ENCODE data around the gene VWA7.
A peak's percentile ranks its signal among the peaks of the same experiment; 100 is the strongest.
"Not testable (repeated sequence)": the region's sequence is repeated elsewhere in the genome, so short reads cannot be mapped to it uniquely, and the experiment has no call there.

The VWA7 gene

DNA sequence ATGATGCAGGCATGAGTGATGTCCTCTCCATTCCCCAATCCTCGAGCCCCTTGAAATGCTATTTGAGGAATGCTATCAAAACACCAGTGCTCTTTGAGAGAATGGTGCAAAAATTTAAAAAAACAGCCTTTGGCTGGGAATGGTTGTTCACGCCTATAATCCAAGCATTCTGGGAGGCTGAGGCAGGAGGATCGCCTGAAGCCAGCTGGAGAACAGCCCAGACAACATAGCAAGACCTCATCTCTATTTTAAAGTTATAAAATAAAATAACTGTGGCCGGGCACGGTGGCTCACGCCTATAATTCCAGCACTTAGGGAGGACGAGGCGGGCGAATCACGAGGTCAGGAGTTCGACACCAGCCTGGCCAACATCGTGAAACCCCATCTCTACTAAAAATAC, 22.7 kb upstream of the VWA7 start:
- no peak for DNase-seq

GRCh38 chr6:31797588-31797987, 20.5 kb upstream of the VWA7 start:
- peak; percentile 64 for DNase-seq

DNA sequence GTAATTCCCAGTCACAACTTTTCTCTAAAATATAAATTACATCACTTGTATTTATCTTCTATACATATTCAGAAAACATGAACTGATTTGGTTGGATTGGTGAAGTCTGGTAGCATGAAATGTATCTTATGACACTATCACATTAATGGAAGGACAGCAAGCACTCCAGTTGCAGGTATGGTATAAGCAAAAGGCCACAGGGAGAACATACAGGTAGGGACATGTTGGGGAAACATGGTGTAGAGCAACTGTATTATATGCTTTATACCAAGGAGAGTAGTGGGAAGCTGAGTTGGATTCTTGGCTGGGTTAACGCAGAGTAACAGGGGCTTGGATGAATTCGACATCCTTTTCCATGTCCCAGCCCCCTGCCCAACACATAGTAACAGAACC, 19.9 kb upstream of the VWA7 start:
- DNase-seq: no peak

DNA sequence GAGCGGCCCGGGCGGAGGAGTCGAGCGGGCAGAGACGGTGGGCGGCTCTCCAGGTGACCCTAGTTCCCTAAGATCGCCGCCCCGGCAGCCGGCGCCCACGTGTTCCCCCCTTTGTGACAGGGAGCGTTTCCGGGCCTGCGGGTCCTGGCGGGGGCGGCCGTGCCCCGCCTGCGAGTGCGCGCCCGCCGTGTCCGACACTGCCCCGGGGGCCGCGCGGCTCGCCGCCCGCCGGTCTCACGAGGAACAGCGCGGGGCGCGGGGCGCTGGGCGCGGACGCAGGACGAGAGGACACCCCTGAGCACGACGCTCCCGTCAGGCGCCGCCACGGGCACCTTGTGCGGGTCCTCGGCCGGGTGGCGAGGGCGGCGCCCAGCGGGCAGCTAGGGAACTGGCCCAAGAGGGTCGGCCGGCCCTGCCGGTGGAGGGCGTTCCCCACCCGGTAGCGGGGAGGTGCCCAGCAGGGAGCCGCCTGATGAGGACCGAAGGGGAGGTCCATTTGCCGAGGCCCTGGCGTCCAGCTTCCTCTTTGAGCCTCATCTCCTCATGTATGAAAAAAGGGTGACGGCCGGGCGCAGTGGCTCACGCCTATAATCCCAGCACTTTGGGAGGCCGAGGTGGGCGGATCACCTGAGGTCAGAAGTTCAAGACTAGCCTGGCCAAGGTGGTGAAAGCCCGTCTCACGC, 18.6 kb upstream of the VWA7 start, which contains the start of gene VARS1:
TSS of gene VARS1 (minus strand) at position 137 of the 683 bp plus-strand sequence. CDS start 535 bp downstream, outside the sequence.
- peak; percentile 89 for DNase-seq

DNA sequence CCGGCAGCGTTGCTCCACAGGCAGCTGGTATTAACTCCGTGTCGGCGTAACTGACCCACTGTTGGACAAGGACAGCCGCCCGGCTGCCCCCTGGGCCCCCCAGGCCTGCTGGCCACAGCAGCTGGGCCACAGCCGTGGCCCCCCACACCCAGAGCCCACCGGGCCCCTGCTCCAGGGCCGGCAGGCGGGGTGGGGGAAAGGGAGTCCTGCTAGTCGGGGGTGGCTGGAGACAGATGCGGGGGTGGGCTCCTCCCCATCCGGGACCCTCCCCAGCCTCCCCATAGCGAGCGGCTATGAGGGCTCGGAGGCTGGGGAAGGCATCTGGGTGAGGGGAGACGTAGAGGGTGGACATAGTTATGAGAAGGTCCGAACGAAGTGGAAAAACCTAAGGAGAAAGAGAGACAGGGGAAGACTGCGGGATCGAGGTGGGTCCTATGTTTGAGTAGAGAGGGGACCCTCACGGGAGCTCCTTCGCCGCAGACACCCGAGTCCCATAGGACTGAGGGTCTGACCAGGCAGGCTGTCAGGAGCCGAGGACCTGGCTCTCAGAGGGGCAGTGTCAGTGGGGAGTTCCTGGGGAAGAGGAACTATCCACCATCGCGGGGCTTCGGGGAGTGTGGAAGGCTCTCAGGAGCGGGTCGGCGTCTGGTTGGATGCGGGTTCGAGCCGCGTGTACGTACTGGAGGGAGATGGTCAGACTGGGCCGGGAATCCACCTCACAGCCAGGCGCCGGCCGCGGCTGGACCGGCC, 17.9 kb upstream of the VWA7 start:
- no peak for DNase-seq

DNA sequence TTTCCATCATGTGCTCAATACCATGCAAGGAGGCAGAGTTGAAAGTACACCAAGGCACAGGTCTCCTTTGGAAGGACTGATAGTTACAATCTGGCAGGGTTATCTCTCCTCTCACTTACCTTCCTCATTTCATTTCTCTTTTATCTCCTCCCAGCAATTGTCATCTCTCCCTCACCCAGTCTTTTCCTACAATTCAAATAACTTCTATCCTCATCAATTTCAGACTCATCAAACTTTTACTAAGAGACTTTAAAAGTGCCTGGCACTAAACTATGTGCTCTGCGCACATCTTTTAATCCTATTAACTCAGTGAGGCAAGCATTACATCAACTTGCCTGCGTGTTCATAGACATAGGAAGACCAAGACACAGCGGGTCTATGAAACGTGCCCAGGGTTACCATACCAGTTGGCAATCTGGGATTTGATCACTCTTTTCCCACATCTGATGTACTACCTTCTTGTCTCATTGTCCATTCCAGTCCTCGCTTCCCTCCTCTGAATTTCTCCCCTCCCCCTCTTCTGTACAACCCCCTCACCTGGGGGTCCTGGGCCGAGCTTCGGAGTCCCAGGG, 17.3 kb upstream of the VWA7 start:
- DNase-seq: peak; percentile 32

- DNase-seq: not testable (repeated sequence)
Observed at GRCh38 chr6:31793927-31794245, 16.8 kb upstream of the VWA7 start.

DNA sequence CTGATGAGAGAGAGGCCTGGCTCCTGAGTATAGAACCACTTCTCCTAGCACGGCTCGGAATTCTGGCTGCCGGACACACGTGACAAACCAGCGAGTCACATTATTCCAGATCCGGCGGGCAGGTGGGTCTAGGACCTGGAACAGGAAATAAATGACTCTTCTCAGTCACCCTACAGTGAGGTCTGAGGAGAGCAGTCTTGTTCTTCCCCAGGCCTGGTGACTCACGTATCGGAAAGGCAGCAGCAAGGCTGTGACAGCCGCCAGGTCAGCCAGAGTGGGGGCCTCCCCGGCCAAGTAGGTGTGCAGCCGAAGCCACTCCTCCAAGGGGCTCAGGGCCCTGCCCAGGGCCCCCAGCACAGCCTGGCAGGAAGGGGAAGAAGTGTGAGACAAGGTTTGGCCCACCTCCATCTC, 15.6 kb upstream of the VWA7 start:
- DNase-seq: no peak

DNA sequence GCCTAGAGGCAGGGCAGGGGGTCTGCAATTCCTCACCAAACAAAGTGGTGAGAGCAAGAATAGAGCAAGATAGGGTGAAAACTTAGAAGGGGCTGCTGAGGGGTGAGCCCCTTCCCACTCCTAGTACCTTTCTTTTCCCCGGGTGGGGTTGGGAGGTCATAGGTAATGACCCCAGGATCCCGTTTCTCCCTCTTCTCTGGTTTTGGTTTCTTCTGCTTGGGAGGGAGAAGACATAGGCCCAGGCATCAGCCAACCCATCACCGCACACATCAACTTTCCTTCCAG, 14.9 kb upstream of the VWA7 start:
- no peak for DNase-seq

DNA sequence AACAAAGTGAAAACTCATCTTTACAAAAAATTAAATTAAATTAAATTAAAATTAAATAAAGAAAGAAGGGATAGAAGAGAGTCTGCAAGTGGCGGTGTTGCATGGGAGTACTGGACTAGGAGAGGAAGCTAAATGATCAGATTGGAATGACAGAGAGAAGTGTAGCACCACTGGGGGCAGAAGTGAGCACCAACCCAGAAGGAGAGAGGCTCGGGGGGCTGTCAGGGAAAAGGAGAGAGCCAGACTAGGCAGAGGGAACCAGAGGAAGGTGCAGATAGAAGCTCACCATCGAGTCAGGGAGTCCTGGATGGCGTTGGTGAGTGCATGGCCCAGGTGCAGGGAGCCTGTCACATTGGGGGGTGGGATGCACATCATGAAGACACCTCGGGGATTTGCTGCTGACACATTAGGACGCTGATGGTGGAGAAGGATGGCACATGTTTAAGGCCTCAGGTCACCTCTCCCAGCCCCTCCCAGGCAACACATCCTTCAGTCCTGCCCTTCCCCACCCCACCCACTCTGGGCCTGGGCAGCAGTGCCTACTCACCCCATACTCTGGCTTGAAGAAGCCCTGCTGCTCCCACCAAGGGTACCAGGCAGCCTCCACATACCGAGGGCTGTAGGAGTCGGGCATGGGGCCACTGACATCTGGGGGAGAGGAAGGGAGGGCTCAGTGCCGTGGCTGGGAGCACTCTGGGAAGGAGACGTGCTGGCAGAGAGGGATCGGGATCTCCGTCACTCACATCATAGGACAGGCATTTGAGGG, 14.4 kb upstream of the VWA7 start:
- DNase-seq: peak; percentile 46

GRCh38 chr6:31785475-31785874, 8.3 kb upstream of the VWA7 start:
- no peak for DNase-seq

- no peak for DNase-seq
Observed at GRCh38 chr6:31784098-31784925, 7.2 kb upstream of the VWA7 start.

DNA sequence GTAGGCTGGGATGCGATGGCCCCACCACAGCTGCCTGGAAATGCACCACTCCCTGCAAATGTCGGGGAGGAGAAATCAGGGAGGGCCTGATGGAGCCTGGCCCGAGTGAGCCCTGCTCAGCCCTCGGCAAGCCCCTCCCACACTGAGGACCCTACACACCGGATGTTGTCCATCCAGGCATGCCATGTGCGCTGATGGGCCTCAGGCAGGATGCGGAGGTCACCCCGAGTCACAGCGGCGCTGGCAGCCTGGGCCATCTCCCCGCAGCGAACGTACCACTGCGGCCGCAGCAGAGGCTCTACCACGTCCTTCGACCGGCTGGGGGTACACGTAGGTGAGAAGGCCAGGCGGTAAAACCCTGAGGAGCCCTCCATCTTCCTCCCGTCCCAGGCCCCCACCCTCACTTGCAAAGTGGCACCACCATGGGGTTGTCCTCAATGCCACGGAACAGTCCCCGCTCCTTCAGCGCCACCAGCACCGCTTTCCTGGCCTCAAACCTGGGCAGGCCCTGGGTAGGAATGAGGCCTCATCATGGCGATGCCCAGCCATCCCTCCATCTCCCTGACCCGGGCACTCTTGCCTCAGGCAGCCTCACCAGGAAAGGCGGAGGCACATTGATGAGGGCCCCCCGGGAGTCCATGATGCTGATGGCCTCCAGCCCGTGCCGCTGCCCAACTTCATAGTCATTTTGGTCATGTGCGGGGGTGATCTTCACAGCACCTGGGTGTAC, 5.2 kb upstream of the VWA7 start:
- no peak for DNase-seq

GRCh38 chr6:31781244-31782125, 4.4 kb upstream of the VWA7 start:
- DNase-seq: no peak

GRCh38 chr6:31780507-31781243, 3.5 kb upstream of the VWA7 start:
- no peak for DNase-seq

DNA sequence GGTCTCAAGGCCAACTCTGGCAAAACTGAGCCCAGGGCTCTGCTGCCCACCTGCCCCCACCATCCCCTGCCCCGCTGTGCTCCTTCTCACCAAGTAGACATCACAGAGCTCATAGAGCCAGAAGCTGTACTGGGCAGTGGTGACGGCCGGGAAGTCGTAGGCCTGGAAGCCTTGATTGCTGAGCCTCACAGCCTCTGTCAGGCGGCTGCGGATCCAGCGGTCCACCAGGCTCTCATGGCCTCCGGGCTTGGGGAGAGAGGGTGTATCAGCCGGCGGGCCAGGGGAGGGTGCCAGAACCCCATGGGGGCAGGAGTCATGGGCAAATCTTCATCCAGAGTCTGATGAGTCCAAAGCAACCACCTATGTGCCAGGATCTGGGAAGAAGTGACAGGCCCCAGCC, 2.8 kb upstream of the VWA7 start:
- no peak for DNase-seq

GRCh38 chr6:31778999-31779885, 2.1 kb upstream of the VWA7 start:
- DNase-seq: no peak

DNA sequence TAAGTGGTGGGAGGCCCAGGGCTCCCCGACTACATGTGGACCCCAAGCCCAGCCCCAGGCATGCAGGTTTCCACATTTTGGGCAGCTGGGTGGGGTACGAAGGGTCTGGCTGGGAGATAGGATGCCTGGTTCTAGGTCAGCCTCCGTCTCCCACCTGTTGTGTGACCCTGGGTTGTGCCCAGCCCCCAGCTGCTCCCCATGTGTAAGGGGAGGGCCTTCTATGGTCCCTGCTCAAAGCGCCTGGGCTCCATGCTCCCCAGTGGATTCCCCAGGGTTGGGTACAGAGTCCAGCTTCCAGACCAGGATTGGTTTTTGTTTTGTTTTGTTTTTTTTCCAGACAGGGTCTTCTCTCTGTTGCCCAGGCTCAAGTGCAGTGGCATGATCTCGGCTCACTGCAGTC, 1.1 kb upstream of the VWA7 start:
- no peak for DNase-seq

- no peak for DNase-seq
Observed at GRCh38 chr6:31777667-31778050, 531 bp upstream of the VWA7 start.

Measured in CD4-positive, alpha-beta T cell treated with Interleukin-17A for 1 hour (primary cell).